ENCODE measurements around the gene LEF1. TPM values are rescaled to one million over a fixed set of nuclear protein-coding genes. Genes with fewer than 3 reads are reported as not detected.

Gene LEF1
- total and polyA plus RNA-seq, 2 donors (not counting 1 experiment from before 2014, with no cell fraction given), result 2.4 to 5.1 TPM

GRCh38 chr4:108192056-108192455 is 23.3 kb upstream of the LEF1 start:
- no peaks in the 10 kb centered on the region for H3K79me2 ChIP-seq (ENCODE audit: control insufficient read depth, insufficient read depth, low read length)
- intact Hi-C loops (cut with micrococcal nuclease), result no loop called here
- no peaks in the 10 kb centered on the region for H4K20me1 ChIP-seq (ENCODE audit: control insufficient read depth, insufficient read depth, low read length, poor library complexity, severe bottlenecking)
- H3K9ac ChIP-seq (ENCODE audit: low read length), result no peak overlapping the region
- CTCF ChIA-PET, result no interaction called here
- no peak overlapping the region for H3K27ac ChIP-seq (ENCODE audit: low read length in 2 of 2)
- Mint-ChIP-seq H3K4me3 (no peak overlapping the region), H3K9me3 (ENCODE audit: insufficient read depth) (no peaks in the 10 kb centered on the region), H3K27me3 (peaks cover 14% of the 10 kb centered on the region), H3K4me1 (no peaks in the 10 kb centered on the region), H3K27ac (no peak overlapping the region)
- ATAC-seq (ENCODE audit: low read depth) (no peak), DNase-seq (no peak)
- H3K4me2 ChIP-seq (replicated peaks; ENCODE audit: low read depth, low read length, poor library complexity, severe bottlenecking), result no peak overlapping the region
- H3K9me3 ChIP-seq (ENCODE audit: control extremely low read depth in 1 of 3, control insufficient read depth in 2 of 3, insufficient read depth in 1 of 3, low read length in 2 of 3), result no peaks in the 10 kb centered on the region
- no peaks in the 10 kb centered on the region for H3K4me1 ChIP-seq (ENCODE audit: control insufficient read depth in 2 of 2, insufficient read depth in 2 of 2, low read length in 2 of 2)
- TF ChIP-seq EZH2 (IDR thresholded peaks at IDR 0.05; ENCODE audit: borderline replicate concordance, insufficient read depth, low read depth, low read length, poor library complexity, severe bottlenecking) (no peak), CTCF (IDR thresholded peaks at IDR 0.05) (no peak)
- POLR2A ChIA-PET, result no interaction called here
- no peaks in the 10 kb centered on the region for H3K36me3 ChIP-seq (replicated peaks in 1 of 2; ENCODE audit: control extremely low read depth in 1 of 2, control insufficient read depth in 1 of 2, extremely low read depth in 1 of 2, insufficient read depth in 2 of 2, low read length in 1 of 2)
- 100% methylated on average over 1 of the region's 3 CpGs for WGBS (ENCODE audit: insufficient coverage)
- H3K27me3 ChIP-seq (replicated peaks in 1 of 4; ENCODE audit: control extremely low read depth in 1 of 4, control insufficient read depth in 3 of 4, insufficient read depth in 4 of 4, low read length in 3 of 4), result no peaks in the 10 kb centered on the region
- H3K4me3 ChIP-seq (ENCODE audit: control extremely low read depth in 1 of 5, extremely low read depth in 1 of 5, insufficient read depth in 1 of 5, low read depth in 2 of 5, low read length in 4 of 5), result no peak overlapping the region
- H2AFZ ChIP-seq (ENCODE audit: insufficient read depth, low read depth, low read length, poor library complexity, severe bottlenecking), result no peak overlapping the region

DNA sequence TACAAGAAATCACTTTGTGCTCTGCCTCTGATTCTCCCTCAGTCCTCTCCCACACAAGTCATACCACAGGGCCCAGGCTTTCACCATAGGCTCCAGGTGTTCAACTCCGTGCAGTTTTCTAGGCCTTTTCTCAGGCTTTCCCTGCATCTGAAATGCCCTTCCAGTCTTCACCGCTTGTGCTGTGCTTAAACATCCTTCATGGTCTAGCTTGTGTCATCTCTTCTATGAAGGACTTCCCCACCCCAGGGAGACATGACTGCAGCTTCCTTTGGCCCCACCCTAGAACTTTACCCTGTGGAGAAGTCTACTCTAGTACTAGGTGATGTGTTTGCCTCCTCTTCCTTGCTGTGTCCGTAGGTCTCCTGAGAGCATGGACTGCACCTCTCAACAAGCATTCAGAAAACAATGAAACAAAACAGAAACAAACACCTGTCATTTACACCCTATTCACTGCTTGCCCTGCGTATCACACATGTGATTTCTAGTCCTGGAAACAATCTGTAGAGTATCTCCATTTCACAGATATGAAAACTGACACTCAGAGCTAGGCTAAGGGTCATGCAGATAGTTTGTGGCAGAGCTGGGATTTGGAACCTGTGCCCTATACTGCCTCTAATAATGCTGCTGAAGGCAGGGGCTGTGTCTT is 22.7 kb upstream of the LEF1 start:
- no peak overlapping the region for H3K4me3 Mint-ChIP-seq
- ChIA-PET POLR2A (no interaction called here), CTCF (no interaction called here)
- Histone ChIP-seq H3K27ac (ENCODE audit: low read length in 2 of 2) (no peak overlapping the region), H4K20me1 (ENCODE audit: control insufficient read depth, insufficient read depth, low read length, poor library complexity, severe bottlenecking) (no peaks in the 10 kb centered on the region), H3K4me1 (ENCODE audit: control insufficient read depth in 2 of 2, insufficient read depth in 2 of 2, low read length in 2 of 2) (no peaks in the 10 kb centered on the region), H3K4me3 (ENCODE audit: control extremely low read depth in 1 of 5, extremely low read depth in 1 of 5, insufficient read depth in 1 of 5, low read depth in 2 of 5, low read length in 4 of 5) (no peak overlapping the region), H3K9me3 (ENCODE audit: control extremely low read depth in 1 of 3, control insufficient read depth in 2 of 3, insufficient read depth in 1 of 3, low read length in 2 of 3) (no peaks in the 10 kb centered on the region), H3K9ac (ENCODE audit: low read length) (no peak overlapping the region), H3K4me2 (replicated peaks; ENCODE audit: low read depth, low read length, poor library complexity, severe bottlenecking) (no peak overlapping the region), H3K79me2 (ENCODE audit: control insufficient read depth, insufficient read depth, low read length) (no peaks in the 10 kb centered on the region), H3K36me3 (replicated peaks in 1 of 2; ENCODE audit: control extremely low read depth in 1 of 2, control insufficient read depth in 1 of 2, extremely low read depth in 1 of 2, insufficient read depth in 2 of 2, low read length in 1 of 2) (no peaks in the 10 kb centered on the region), H2AFZ (ENCODE audit: insufficient read depth, low read depth, low read length, poor library complexity, severe bottlenecking) (no peak overlapping the region), H3K27me3 (replicated peaks in 1 of 4; ENCODE audit: control extremely low read depth in 1 of 4, control insufficient read depth in 3 of 4, insufficient read depth in 4 of 4, low read length in 3 of 4) (no peaks in the 10 kb centered on the region)
- intact Hi-C loops (cut with micrococcal nuclease), result no loop called here
- H3K27me3 Mint-ChIP-seq, result peaks cover 14% of the 10 kb centered on the region
- no peak for DNase-seq
- no peaks in the 10 kb centered on the region for H3K9me3 Mint-ChIP-seq (ENCODE audit: insufficient read depth)
- 91% methylated on average over 2 of the region's 4 CpGs for WGBS (ENCODE audit: insufficient coverage)
- no peak overlapping the region for H3K27ac Mint-ChIP-seq
- no peaks in the 10 kb centered on the region for H3K4me1 Mint-ChIP-seq
- no peak for ATAC-seq (ENCODE audit: low read depth)
- TF ChIP-seq EZH2 (IDR thresholded peaks at IDR 0.05; ENCODE audit: borderline replicate concordance, insufficient read depth, low read depth, low read length, poor library complexity, severe bottlenecking) (no peak), CTCF (IDR thresholded peaks at IDR 0.05) (no peak)

Data from B cell (primary cell).